GM18499 (cell line): Measurements from ENCODE around the gene PPP3R1.

Source experiments
- ATAC-seq: cut with Tn5 transposase; IDR thresholded peaks from one replicate; pipeline ENCODE4 v1.9.1; 2021; ENCODE audit warnings: moderate number of reproducible peaks; ENCODE audit not compliant: insufficient read depth, unreplicated experiment

Gene PPP3R1

DNA sequence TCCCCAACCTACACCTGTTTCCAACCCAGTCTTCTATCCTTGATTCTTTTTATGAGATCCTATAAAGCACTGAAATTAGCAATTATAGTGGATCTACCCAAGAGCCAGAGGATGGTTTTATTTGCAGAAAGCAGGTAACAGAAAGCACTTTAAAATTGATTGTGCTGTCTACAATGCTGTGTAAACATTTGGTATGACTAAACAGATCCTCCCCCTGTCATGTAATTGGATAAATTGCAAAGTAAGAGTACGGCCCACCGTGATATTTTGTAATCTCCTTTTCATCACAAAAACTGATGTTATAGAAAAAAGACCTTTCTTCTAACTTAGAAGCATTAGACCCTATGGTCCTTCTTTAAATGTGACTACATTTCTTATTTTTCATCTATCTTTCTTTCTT is 11.3 kb upstream of the PPP3R1 start:
- no peak for ATAC-seq

DNA sequence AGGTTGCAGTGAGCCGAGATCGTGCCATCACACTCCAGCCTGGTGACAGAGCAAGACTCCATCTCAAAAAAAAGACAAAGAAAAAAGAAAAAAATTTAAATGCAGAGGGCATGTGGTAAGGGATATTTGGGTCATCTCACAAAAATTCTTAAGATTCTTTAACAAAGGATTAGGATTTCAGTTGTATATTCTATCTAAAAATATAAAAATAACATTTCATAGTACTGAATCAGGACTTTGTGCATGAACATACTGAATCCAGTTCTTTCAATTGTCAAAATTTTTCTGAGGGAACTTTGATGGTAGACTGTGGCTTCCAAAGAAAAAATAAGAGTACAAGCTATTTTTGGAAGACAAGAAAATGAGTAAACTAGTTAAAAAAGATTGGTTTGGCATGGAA is 6.5 kb upstream of the PPP3R1 start:
- ATAC-seq = no peak

DNA sequence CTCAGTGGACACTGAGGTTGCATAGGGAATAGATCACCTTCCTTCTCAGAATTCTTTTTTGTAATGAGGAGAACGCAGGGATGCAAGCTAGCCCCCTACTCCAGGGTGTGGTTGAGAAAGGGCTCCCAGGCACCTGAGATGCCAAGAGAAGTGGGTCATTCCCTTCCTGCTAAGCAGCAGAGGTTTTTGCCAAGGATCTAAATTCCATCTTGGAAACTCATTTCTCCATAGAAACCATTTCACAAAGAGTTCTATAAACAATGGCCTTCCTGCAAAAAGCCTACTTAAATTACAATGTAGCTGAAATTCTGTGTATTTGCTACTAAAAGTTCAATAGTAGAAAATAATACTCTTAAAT is 3.7 kb upstream of the PPP3R1 start:
- no peak for ATAC-seq

DNA sequence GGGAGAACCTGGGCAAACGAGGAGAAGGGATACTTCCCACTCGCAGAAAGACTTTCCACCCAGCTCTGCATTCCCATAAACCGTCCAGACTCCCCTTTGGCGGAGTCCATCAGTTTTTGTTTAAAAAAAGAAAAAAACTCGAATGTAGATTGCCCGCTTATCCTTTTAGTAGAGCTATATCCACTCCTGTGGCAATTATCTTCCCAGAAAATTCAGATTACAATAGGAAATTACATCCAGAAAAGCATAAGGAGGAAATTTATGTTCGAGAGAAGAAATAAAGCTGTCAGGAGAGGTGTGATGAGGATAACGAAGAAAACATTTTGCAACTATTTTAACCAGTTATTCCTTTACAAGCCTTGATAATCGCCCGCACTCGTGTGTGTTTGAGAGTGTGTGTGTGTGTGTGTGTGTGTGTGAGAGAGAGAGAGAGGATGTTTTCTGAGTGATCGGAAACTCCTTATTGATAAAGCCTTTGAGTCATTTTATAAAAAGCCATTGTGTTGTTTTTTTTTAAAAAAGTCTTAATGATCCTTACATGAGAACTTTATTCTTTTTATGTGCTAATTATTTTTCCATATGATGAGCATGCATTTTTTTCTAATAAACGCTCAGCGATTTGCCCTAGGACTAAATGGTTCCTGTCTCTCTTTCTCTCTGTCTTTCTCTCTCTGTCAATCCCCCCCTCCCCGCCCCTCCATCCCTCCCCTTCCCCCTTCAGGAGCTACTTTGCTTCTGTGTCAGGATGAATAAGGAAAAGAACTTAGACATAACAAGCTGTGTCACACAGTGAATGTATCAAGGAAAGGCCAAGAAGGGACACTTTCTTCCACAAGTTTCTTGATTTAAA is 1.1 kb upstream of the PPP3R1 start:
- ATAC-seq = no peak

DNA sequence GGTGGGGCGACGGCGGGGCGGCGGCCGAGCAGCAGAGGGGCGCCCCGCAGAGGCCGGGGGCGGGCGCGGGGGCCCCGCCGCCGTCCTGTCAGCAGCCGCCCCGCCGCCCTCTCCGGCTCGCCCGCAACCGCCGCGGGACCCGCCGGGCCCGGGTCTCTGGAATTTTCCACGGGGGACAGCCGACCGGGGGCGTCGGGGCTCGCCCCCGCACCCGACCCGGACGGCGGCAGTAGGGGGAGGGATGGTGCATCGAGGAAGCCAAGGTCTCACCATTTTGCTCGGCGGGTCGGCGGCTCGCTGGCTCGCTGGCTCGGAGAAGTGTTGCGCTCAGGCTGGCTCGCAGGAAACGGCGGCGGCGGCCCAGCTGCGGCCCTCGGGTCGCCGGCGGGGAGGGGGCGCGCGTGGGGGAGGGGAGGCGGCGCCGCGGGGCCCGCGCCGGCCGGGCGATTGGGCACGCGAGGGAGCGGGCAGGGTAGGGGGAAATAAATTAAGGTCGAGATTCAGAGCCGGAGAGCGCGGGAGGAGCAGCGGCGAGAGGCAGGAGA is 405 bp downstream of the PPP3R1 start:
- ATAC-seq = no peak

DNA sequence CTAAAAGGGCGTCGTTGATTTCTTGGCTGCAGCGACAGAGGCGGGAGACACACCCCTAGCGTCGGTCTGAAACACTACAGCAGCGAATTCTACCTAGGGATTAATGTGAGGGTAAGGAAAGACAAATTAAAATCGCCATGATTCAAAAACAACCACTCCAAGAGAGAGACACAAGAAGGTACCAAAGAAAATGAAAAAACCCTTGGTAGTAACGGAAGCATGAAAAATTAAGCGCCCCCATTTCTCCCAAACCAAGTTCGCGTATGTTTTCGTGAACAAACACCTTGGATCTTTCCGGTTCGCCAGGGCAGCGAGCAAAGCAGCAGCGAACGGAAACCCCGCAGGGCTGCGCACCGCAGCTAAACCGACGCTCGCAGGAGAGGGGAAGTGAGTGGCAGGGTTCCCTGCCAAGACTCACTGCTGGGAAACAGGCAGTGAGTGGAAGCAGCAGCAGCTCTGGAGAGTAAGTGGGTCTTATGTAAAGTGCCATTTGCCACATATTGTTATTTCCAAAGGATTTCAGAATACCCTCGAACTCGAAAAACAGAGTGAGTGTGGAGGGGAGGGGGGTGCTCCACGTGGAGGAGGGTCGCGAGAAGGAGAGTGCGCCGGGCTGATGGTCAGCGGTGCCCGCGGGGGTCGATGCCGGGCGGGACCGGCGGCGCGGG is 1.0 kb downstream of the PPP3R1 start:
- ATAC-seq = peak; percentile 29

DNA sequence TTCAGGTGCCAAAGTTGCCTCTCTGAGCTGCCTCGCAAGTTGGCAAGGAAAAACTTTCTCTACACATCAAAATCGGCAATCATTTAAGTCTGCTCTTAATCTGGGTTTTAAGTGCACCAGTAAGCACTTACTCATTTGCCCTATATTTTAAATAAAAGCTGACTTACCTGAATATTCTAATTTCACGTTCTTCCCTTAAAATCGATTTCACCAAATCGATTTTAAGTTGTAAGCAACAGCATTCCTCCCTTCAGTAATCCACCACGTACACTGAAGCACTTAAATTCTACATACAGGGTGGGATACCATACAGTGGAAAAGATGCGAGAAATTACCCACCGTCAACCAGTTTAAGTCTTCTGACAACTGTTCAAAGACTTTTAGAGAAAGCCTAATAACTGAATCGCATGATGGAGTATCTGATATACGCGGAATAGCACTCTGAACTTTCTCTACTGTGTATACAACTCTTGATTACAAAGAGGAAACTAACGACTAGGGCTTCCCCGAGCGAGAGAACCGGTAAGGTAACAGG is 1.6 kb downstream of the PPP3R1 start:
- ATAC-seq = no peak

DNA sequence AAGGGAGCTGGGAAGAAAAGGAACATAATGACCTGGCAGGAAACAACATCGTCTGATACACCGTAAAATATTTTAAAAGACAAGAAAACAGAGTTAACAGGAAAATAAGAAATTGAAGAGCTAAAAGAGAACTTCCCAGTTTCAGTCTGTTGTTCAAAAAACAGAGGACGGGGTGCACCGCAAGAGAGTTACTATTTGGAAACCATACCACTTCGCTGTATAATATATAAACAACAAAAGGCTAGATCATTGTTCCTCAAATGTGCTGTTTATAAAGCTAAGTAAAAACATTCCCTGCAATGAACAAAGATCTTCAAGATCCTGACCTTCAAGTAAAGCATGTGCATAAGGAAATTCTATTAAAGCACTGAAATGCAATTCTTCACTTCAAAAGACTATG is 2.1 kb downstream of the PPP3R1 start:
- ATAC-seq = no peak

DNA sequence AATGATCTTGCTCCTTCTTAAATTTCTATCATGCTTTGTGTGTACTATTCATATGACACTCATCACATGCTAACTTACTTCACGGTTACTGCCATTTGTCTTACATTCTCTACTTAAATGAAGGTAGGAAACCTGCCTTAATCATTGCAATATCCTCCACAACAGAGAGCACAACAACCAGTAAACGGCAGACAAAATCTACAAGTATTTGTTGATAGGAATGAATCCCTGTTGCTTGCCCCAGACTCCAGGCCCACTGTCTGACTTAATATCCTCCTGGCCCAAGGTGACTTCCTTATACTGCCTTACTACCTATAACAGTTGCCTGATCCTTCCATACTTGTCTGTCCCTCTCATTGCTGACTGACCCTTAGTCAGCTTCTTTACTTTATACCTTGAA is 3.5 kb downstream of the PPP3R1 start:
- no peak for ATAC-seq

DNA sequence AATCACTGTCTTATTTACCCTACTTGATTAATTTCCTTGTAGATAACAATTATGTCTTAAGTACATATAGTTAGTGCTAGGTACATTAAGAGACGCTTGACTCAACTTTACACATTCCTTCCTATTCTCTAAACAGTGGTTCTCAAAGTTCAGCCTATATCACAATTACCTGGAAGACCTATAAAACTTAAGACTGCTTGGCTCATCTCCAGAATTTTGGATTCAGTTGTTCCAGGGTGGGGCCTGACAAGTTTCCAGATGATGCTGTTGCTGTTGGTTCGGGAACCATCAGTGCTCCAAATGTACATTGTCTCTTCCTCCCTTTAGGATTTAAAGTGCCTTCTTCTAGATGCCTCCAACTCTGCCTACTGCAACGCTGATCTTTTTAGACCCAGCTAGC is 4.0 kb downstream of the PPP3R1 start:
- ATAC-seq = no peak

DNA sequence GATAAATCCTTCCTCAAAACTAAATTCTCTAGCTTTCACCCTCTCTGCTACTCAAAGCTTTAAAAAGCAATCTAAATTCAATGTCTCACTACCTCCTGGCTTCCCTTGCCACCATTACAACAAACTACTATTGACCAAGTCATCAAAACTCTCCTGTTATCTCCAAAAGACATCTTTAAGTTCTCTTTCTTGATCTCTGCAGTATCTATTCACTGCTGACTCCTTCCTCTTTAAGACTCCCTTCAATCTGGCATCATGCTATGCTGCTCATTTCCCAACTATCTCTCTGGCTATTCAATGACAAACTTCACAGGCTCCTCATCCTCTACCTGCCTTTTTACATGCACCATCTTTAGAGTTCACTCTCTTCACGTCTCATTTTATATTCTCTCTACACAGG is 5.9 kb downstream of the PPP3R1 start:
- no peak for ATAC-seq

DNA sequence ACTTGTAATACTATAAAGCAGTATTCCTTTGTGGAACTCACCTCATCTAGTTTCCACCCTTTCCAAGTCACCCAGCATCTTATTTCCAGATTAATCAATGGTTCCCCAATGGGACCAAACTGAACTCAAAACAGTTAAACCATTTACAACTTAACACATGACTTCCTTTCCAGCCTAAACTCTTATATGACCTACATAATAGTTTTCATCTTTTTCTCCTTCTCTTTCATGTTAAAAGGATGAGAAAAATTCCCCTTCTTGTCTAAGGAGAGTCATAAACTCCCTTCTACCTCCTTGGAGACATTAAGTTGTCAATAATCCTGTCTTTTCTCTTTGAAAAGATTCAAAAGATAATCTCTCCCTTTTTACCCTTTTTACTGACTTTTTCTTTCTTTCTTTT is 6.7 kb downstream of the PPP3R1 start:
- no peak for ATAC-seq

DNA sequence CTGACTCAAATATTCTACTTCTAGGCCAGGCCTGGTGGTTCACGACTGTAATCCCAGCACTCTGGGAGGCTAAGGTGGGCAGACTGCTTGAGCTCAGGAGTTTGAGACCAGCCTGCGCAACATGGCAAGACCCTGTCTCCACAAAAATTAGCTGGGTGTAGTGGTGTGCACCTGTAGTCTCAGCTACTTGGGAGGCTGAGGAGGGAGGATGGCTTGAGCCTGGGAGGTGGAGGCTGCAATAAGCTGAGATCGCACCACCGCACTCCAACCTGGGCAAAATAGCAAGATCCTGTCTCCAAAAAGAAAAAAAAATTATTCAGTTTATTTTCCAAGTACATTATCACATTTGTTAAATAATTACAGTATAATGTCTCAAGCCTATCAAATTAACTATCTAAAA is 7.3 kb downstream of the PPP3R1 start:
- ATAC-seq = no peak

DNA sequence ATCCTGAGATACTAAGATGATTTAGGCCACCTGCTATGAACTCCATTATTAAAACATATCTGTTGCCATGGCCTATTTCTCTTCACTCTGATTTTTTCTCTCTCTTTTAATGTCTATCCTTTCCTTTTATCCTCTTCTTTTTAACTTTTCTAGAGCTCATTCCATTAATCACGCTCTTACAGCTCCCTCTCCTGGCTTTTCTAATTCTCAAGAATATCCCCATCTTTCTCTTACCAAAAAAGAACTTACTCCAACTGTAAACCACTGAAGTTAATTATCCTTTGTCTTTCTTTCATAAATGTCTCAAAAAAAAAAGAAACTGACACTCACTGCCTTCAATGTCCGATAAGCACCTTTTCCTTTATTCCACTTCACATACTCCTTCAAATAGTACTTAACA is 7.9 kb downstream of the PPP3R1 start:
- no peak for ATAC-seq

DNA sequence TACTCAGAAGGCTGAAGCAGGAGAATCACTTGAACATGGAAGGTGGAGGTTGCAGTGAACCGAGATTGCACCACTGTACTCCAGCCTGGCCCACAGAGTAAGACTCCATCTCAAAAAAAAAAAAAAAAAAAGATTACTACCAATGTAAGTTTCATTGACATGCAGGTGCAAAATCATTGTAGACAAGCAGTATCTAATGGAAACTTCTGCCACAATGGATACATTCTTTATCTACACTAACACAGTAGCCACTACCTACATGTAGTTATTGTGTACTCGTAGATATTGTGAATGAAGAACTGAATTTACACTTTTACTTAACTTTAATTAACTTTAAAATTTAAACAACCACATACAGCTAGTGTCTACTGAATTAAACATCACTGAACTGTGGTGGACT is 10.6 kb downstream of the PPP3R1 start:
- ATAC-seq = no peak

DNA sequence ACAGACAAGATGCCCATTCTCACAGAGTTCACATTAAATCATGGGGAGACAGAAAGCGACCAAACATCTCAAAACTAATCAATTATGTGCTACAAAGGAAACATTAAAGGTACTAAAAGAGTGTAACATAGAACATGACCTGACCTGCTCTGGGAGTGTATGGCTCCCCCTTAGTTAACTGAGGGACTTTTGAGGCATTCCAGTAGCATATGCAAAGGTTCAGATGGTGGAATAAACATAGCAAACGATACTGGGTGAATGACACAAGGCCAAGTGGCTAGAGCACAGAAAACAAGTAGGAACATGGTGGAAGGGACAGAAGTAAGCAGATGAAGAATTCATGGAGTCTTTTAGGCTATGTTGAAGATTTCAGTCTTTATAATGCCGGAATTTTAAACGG is 11.9 kb downstream of the PPP3R1 start:
- no peak for ATAC-seq

DNA sequence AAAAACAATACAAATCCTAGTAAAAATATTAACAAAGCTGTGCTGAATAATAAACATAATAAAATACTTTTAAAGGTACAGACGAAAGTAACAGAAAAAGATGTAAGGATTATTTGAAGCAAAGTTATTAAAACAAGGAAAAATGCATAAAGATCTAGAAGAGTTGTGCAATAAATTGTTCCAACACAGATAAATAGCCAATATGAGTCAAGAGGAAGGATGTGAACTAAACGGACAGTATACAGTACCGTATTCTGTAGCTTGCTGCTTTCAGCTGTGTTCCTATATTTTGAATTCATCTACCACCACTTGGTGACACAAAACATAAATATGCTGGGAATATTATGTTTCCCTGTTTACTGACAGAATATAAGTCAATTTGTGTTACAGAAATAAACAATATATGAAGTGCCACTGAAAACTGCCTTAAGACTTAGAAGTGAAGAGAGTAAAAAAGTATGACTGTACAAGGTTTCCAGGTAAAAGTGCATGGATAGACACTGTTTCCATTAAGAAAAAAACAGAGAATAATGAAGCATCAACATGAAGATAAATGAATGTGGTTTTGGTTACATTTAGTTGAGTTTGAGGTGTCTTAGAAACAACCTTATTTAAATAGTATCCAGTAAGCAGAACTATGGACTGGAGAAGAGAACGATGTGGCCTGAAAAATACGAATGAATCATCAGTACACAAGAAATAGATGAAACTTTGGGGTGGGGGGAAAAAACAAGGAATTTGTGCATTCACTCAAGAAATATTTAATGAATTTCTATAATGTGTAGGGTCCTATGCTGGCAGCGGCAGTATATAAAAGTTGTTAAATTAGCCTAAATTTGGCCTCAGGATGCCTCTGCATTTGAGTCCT is 13.1 kb downstream of the PPP3R1 start:
- ATAC-seq = no peak

DNA sequence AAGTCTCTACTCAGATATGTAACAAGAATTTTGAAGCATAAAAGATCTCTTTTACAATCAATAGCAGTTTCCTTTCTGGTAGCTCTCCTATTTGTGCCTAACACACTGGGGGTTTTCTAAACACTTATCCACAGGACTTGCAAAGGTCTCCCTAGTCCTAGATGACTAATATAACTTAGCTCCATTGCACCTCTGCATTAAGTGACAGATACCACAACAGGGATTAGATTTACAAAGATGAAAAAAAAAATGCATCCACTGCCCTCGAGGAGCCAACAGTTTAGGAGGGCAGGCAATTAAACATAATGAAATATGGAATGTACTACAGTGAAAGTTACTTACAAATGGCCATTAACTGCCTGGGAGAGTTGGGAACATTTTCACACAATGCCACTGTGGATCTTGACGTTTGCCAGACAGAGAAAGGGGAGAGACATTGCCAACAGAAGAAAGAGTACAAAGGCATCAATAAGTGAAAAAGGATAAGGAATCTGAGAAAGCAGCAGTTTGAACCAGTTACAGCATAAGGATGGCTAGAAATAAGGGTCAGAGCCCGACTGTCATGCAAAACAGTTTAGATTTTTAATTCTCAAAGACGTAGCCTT is 14.3 kb downstream of the PPP3R1 start:
- no peak for ATAC-seq

DNA sequence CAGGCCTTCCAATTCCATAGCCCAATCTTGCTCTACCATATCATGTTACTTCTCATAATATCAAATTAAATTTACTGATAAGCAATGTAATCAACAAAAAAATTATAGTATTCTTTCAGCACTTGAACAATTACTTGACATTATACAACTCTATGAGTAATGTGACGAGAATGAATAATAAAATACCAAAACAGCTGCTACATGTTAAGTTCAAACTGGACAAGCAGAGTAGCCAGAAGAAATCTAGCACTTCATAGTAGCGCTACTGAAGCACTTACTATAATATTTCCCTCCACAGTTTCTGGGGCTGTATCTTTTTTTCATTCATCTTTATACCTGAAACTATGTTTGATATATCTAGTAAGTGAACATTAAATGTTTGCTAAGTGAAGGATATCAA is 14.9 kb downstream of the PPP3R1 start:
- ATAC-seq = no peak

DNA sequence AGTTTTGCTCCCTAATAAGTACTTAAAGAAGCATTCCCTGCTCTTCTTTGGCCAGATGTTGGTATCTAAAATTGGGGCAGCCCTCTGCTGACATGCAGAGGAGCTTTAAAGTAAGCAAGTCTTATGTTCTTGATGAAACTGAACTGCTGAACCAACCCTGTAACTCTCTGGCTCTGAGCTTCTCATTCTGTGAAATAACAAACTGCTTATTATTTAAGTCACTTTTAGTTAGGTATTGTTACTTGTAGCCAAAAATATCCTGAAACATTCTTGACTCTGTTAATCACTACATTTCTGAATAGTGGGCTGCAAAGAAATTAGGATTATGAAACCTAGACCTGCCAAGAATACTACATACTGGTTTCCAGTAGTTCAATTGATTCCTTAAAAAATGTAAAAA is 15.5 kb downstream of the PPP3R1 start:
- ATAC-seq = no peak
